Panc1 (cell line): ENCODE results near the gene MAPK4. TPM values are rescaled to one million over a fixed set of nuclear protein-coding genes. Genes with fewer than 3 reads are reported as not detected.

Experiments
- ATAC-seq: fragments of 200-7000 bp; cut with Tn5 transposase; 2 replicates; pipeline ENCODE4 v1.9.1; 2020; ENCODE audit warnings: mild to moderate bottlenecking, moderate library complexity
- BruUV-seq: library from RNA; stranded (reverse); fragments of 400-500 nt; replicated peaks from 2 replicates; lab custom pipeline; 2021; lab: Mats Ljungman, UMichigan
- CTCF ChIA-PET: fragments of 300-600 bp; sonication (Branson Sonifier 250); formaldehyde crosslinking; loops from one replicate; lab custom pipeline; 2022; ENCODE audit warnings: antibody characterized with exemption; lab: Charles Lee
- POLR2A ChIA-PET: fragments of 300-600 bp; sonication (Branson Sonifier 250); formaldehyde crosslinking; loops from one replicate; lab custom pipeline; 2022; ENCODE audit warnings: antibody characterized with exemption; lab: Charles Lee
- DNase-seq: peaks from one replicate; pipeline ENCODE4 v3.0.0-alpha.2; 2010; ENCODE audit warnings: low read depth, low spot score
- H3K27ac ChIP-seq: 2 replicates; pipeline ENCODE4 v1.5.1; 2011; ENCODE audit warnings: mild to moderate bottlenecking, low read length, inconsistent platforms
- H3K27me3 ChIP-seq: fragments of 200-500 bp; sonication (Bioruptor generic); 2 replicates; pipeline ENCODE4 v1.6.0; 2014; ENCODE audit warnings: low read length, inconsistent platforms; ENCODE audit not compliant: control insufficient read depth, insufficient read depth
- H3K36me3 ChIP-seq: fragments of 200-500 bp; sonication (Bioruptor generic); 2 replicates; pipeline ENCODE4 v1.5.1; 2014; ENCODE audit warnings: inconsistent platforms, mild to moderate bottlenecking, low read length, moderate library complexity; ENCODE audit not compliant: control insufficient read depth, insufficient read depth
- H3K4me1 ChIP-seq: 2 replicates; pipeline ENCODE4 v1.5.1; 2011; ENCODE audit warnings: inconsistent platforms, mild to moderate bottlenecking, low read length, moderate library complexity; ENCODE audit not compliant: control insufficient read depth, insufficient read depth
- H3K4me3 ChIP-seq, 2 experiments: 2 replicates each; pipeline ENCODE4 v1.5.1; 2011 to 2012; ENCODE audit warnings: low read depth in 2 of 2, low read length in 2 of 2, mild to moderate bottlenecking in 2 of 2, inconsistent platforms in 1 of 2, moderate library complexity in 1 of 2
- H3K9me3 ChIP-seq: fragments of 200-500 bp; sonication (Bioruptor generic); 2 replicates; pipeline ENCODE4 v1.5.1; 2014; ENCODE audit warnings: low read depth, mild to moderate bottlenecking, inconsistent platforms, low read length, moderate library complexity; ENCODE audit not compliant: control insufficient read depth, insufficient read depth
- CTCF ChIP-seq: fragments of 450-650 bp; IDR thresholded peaks from 2 replicates; pipeline ENCODE4 v1.5.1; 2017; ENCODE audit warnings: mild to moderate bottlenecking
- POLR2AphosphoS5 ChIP-seq: IDR thresholded peaks from 2 replicates; pipeline ENCODE4 v1.6.1; 2012; ENCODE audit warnings: mild to moderate bottlenecking, low read depth, low read length, moderate library complexity
- REST ChIP-seq, 2 experiments: IDR thresholded peaks; 2 replicates each; pipeline ENCODE4 v1.6.1; 2011 to 2012; ENCODE audit warnings: low read depth in 2 of 2, control low read depth in 1 of 2, low read length in 1 of 2, mild to moderate bottlenecking in 1 of 2, moderate library complexity in 1 of 2; ENCODE audit not compliant: insufficient read depth in 1 of 2
- SIN3A ChIP-seq: IDR thresholded peaks from 2 replicates; pipeline ENCODE4 v1.6.1; 2012; ENCODE audit warnings: low read depth, mild to moderate bottlenecking, low read length, moderate library complexity, borderline replicate concordance; ENCODE audit not compliant: insufficient read depth
- TCF7L2 ChIP-seq: IDR thresholded peaks from 2 replicates; pipeline ENCODE4 v1.6.1; 2011; ENCODE audit warnings: mild to moderate bottlenecking, low read depth, low read length, inconsistent platforms
- in situ Hi-C: cut with HindIII; loops from 2 replicates; pipeline ENCODE4 v1.10.0; 2016; ENCODE audit warnings: low sequenced_read_pairs, low pct_unique_long_range_greater_than_20kb
- intact Hi-C: fragments of 100-400 bp; cut with micrococcal nuclease; formaldehyde crosslinking; loops from one replicate; pipeline ENCODE4 v1.10.0; 2022; ENCODE audit not compliant: unreplicated experiment
- total RNA-seq: library from RNA; stranded (reverse); gene quantifications from one replicate; pipeline ENCODE4 v1.2.1, GENCODE V29; 2021; ENCODE audit not compliant: unreplicated experiment

The MAPK4 gene
- total RNA-seq, 1 experiment from 2014 or later = not detected

GRCh38 chr18:50697509-50697908 lies 137.6 kb downstream of the MAPK4 start:
- Histone ChIP-seq H3K27me3 (no peaks in the 10 kb centered on the region), H3K36me3 (no peaks in the 10 kb centered on the region), H3K4me3 (no peak overlapping the region), H3K27ac (no peak overlapping the region), H3K9me3 (no peaks in the 10 kb centered on the region), H3K4me1 (no peaks in the 10 kb centered on the region)
- no peak for DNase-seq
- ChIA-PET POLR2A (no interaction called here), CTCF (no interaction called here)
- TF ChIP-seq SIN3A (no peak), POLR2AphosphoS5 (no peak), TCF7L2 (no peak), REST (IDR thresholded peaks at IDR 0.05; ENCODE audit: insufficient read depth in 1 of 2, low read depth in 2 of 2, low read length in 1 of 2) (no peak), CTCF (no peak)
- ATAC-seq = no peak
- intact Hi-C loops (no loop called here), in situ Hi-C loops (no loop called here)
- no TSS peak for BruUV-seq

GRCh38 chr18:50700245-50701165 lies 140.6 kb downstream of the MAPK4 start:
- H3K9me3 ChIP-seq = no peaks in the 10 kb centered on the region
- no peaks in the 10 kb centered on the region; the same call in 1 of the 2 replicates for H3K27me3 ChIP-seq
- H3K4me3 ChIP-seq = no peak overlapping the region
- TF ChIP-seq SIN3A = no peak
- no peak for TF ChIP-seq TCF7L2
- no peak for TF ChIP-seq CTCF
- no peak for TF ChIP-seq REST (IDR thresholded peaks at IDR 0.05; ENCODE audit: insufficient read depth in 1 of 2, low read depth in 2 of 2, low read length in 1 of 2)
- no peak for TF ChIP-seq POLR2AphosphoS5
- H3K4me1 ChIP-seq = no peaks in the 10 kb centered on the region
- BruUV-seq = no TSS peak
- CTCF ChIA-PET = interaction anchor here (0.7 kb wide), 1 partner anchor 326 kb away, joined by 4 read pairs; the partner anchor contains the start of gene SKA1
- in situ Hi-C loops = no loop called here
- POLR2A ChIA-PET = interaction anchor here (1.2 kb wide), 1 partner anchor 11 kb away, joined by 3 read pairs; no protein-coding TSS in a partner anchor
- no peak overlapping the region for H3K27ac ChIP-seq
- no peaks in the 10 kb centered on the region for H3K36me3 ChIP-seq
- ATAC-seq (no peak), DNase-seq (no peak)
- intact Hi-C loops = no loop called here
